Endodermal cell (in vitro differentiated cells): Measurements from ENCODE around the gene SDCCAG8. TPM values are rescaled to one million over a fixed set of nuclear protein-coding genes. Genes with fewer than 3 reads are reported as not detected.
"Not testable (repeated sequence)": the region's sequence is repeated elsewhere in the genome, so short reads cannot be mapped to it uniquely, and the experiment has no call there.

ENCODE experiments used
- DNase-seq: peaks from one replicate; pipeline ENCODE4 v3.0.0-alpha.2; 2017
- H3K27ac ChIP-seq: 2 replicates; pipeline ENCODE4 v1.5.1; 2013; ENCODE audit warnings: mild to moderate bottlenecking, low read depth, low read length, moderate library complexity
- H3K27me3 ChIP-seq: 2 replicates; pipeline ENCODE4 v1.6.1; 2013; ENCODE audit warnings: mild to moderate bottlenecking, low read length, moderate library complexity; ENCODE audit not compliant: insufficient read depth, control insufficient read depth, poor library complexity, severe bottlenecking
- H3K36me3 ChIP-seq: 2 replicates; pipeline ENCODE4 v1.7.0; 2013; ENCODE audit warnings: mild to moderate bottlenecking, low read length, moderate library complexity; ENCODE audit not compliant: control insufficient read depth, insufficient read depth
- H3K4me1 ChIP-seq: one replicate; pipeline ENCODE4 v1.7.0; 2013; ENCODE audit warnings: low read length; ENCODE audit not compliant: control insufficient read depth, insufficient read depth
- H3K4me3 ChIP-seq: 2 replicates; pipeline ENCODE4 v1.5.1; 2013; ENCODE audit warnings: mild to moderate bottlenecking, low read length, moderate library complexity
- H3K9ac ChIP-seq: 2 replicates; pipeline ENCODE4 v1.6.1; 2013; ENCODE audit warnings: mild to moderate bottlenecking, low read length, moderate library complexity; ENCODE audit not compliant: poor library complexity, severe bottlenecking; ENCODE audit errors: extremely low read depth
- H3K9me3 ChIP-seq: 2 replicates; pipeline ENCODE4 v1.6.1; 2013; ENCODE audit warnings: mild to moderate bottlenecking, low read length, moderate library complexity; ENCODE audit not compliant: control insufficient read depth
- H3K27ac Mint-ChIP-seq: 2 replicates; pipeline ENCODE4 v1.8.0; 2020; ENCODE audit warnings: mixed read lengths
- H3K27me3 Mint-ChIP-seq: 2 replicates; pipeline ENCODE4 v1.8.0; 2021; ENCODE audit warnings: mild to moderate bottlenecking, mixed read lengths; ENCODE audit not compliant: insufficient read depth
- H3K36me3 Mint-ChIP-seq: 2 replicates; pipeline ENCODE4 v1.8.0; 2020; ENCODE audit warnings: low read depth, mixed read lengths
- H3K4me1 Mint-ChIP-seq: 2 replicates; pipeline ENCODE4 v1.8.0; 2020; ENCODE audit warnings: mixed read lengths
- H3K4me3 Mint-ChIP-seq: 2 replicates; pipeline ENCODE4 v1.8.0; 2020; ENCODE audit warnings: mild to moderate bottlenecking, moderate library complexity, mixed read lengths
- H3K9me3 Mint-ChIP-seq: 2 replicates; pipeline ENCODE4 v1.8.0; 2020; ENCODE audit warnings: mild to moderate bottlenecking, mixed read lengths
- WGBS, 2 experiments: methylation state at CpG; one replicate each; pipeline versions ENCODE4 v1.1.5 to v1.1.7; 2013; ENCODE audit warnings: missing lambda C conversion rate in 2 of 2, mixed read lengths in 1 of 2; ENCODE audit not compliant: insufficient coverage in 1 of 2, insufficient read length in 1 of 2; 5-methylcytosine and 5-hydroxymethylcytosine counted together
- total RNA-seq, 2 donors: library from RNA; stranded (reverse); fragmentation: NEBNext Ultra II Directional in 1 of 2; extraction: Animal tissue kit (Norgen Biotek cat#: 25700) in 1 of 2; gene quantifications; 2 replicates in 1 of 2; 3 replicates in 1 of 2; pipeline ENCODE4 v1.2.1, GENCODE V29; 2021
- TF ChIP-seq, protein P1 (sequence below): fragments of 200-600 bp; sonication (generic); conservative IDR thresholded peaks from 2 replicates; pipeline ENCODE4 v1.5.0; 2021; ENCODE audit warnings: antibody characterized with exemption, mild to moderate bottlenecking

The SDCCAG8 gene
- total RNA-seq, 2 donors from 2014 or later = 19.8 to 27.5 TPM

DNA sequence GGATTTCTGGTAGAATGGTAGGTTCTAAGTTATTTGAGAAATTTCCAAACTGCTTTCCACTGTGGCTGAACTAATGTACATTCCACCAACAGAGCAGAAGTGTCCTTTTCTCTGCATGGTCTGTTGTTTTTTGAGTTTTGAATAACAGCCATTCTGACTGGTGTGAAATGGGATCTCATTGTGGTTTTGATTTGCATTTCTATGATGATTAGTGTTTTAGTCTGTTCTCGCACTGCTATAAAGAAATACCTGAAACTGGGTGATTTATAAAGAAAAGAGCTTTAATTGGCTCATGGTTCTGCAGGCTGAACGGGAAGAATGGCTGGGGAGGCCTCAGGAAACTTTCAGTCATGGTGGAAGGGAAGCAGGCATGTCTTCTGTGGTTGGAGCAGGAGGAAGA is 80.3 kb downstream of the SDCCAG8 start:
- WGBS, 2 experiments = 91 to 96% methylated on average over 2 of the region's 2 CpGs

DNA sequence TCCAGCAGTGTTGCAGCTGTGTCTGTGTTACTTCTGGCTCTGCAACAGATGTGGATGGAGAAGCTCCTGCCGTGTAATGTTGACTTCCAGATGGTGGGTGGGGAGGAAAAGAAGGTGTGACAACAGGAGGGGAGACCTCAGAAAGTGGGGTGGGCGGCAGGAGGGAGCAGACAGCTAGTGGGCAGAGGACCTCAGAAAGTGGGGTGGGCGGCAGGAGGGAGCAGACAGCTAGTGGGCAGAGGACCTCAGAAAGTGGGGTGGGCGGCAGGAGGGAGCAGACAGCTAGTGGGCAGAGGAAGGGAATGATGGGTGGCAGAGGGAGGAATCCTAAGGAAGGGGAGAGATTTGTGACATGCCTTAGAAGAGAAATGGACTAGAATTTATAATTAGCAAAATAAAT is 83.0 kb downstream of the SDCCAG8 start:
- peaks cover 12% of the 10 kb centered on the region for H3K27me3 ChIP-seq
- not testable (repeated sequence) for H3K36me3 Mint-ChIP-seq, H3K27me3 Mint-ChIP-seq, DNase-seq, H3K9me3 Mint-ChIP-seq, H3K27ac ChIP-seq, H3K4me1 Mint-ChIP-seq, H3K36me3 ChIP-seq, H3K4me1 ChIP-seq, H3K4me3 ChIP-seq, H3K9ac ChIP-seq, H3K27ac Mint-ChIP-seq, H3K9me3 ChIP-seq, H3K4me3 Mint-ChIP-seq
- 91 to 100% methylated on average over 1 to 4 of the region's 4 CpGs for WGBS, 2 experiments

More for the DNA sequence above, 80.3 kb downstream of the SDCCAG8 start:
- no peak for DNase-seq
- Mint-ChIP-seq H3K36me3 (peaks cover 14% of the 10 kb centered on the region), H3K4me1 (peaks cover 6% of the 10 kb centered on the region), H3K9me3 (no peaks in the 10 kb centered on the region), H3K27ac (no peak overlapping the region), H3K27me3 (peaks cover 16% of the 10 kb centered on the region), H3K4me3 (no peak overlapping the region)
- no peak overlapping the region for H3K27ac ChIP-seq
- H3K36me3 ChIP-seq = peaks cover 12% of the 10 kb centered on the region
- peaks cover 37% of the 10 kb centered on the region for H3K27me3 ChIP-seq
- no peaks in the 10 kb centered on the region for H3K9me3 ChIP-seq
- no peak overlapping the region for H3K4me3 ChIP-seq
- TF ChIP-seq, protein P1, sequence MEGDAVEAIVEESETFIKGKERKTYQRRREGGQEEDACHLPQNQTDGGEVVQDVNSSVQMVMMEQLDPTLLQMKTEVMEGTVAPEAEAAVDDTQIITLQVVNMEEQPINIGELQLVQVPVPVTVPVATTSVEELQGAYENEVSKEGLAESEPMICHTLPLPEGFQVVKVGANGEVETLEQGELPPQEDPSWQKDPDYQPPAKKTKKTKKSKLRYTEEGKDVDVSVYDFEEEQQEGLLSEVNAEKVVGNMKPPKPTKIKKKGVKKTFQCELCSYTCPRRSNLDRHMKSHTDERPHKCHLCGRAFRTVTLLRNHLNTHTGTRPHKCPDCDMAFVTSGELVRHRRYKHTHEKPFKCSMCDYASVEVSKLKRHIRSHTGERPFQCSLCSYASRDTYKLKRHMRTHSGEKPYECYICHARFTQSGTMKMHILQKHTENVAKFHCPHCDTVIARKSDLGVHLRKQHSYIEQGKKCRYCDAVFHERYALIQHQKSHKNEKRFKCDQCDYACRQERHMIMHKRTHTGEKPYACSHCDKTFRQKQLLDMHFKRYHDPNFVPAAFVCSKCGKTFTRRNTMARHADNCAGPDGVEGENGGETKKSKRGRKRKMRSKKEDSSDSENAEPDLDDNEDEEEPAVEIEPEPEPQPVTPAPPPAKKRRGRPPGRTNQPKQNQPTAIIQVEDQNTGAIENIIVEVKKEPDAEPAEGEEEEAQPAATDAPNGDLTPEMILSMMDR = no peak
- H3K9ac ChIP-seq = no peak overlapping the region
- H3K4me1 ChIP-seq = no peaks in the 10 kb centered on the region

DNA sequence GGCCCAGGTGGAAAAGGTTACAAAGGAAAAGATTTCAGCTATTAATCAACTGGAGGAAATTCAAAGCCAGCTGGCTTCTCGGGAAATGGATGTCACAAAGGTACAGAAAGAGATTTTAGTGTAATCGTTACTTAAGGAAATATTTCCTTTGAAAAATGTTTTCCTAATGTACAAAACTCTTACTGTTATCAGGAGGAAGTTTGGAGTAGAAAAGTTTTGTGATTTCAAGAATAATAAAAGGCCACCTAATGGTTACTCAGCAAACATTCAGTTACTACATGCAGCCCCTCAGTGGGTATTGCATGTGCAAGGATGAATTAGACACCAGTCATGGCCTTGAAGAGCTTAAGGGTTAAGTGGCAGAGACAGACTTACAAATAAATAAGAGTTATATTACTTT is 85.2 kb downstream of the SDCCAG8 start:
- no peaks in the 10 kb centered on the region for H3K4me1 Mint-ChIP-seq
- no peak overlapping the region for H3K4me3 ChIP-seq
- WGBS, 2 experiments = 100% methylated on average over 2 of the region's 2 CpGs; no CpG with 5 or more reads in 1 of the 2 experiments
- H3K9ac ChIP-seq = no peak overlapping the region
- TF ChIP-seq, protein P1 = no peak
- no peak overlapping the region for H3K27ac Mint-ChIP-seq
- no peaks in the 10 kb centered on the region for H3K9me3 Mint-ChIP-seq
- H3K36me3 Mint-ChIP-seq = no peaks in the 10 kb centered on the region
- no peak overlapping the region for H3K4me3 Mint-ChIP-seq
- H3K36me3 ChIP-seq = no peaks in the 10 kb centered on the region
- peaks cover 11% of the 10 kb centered on the region for H3K27me3 ChIP-seq
- no peaks in the 10 kb centered on the region for H3K9me3 ChIP-seq
- H3K27ac ChIP-seq = no peak overlapping the region
- H3K4me1 ChIP-seq = no peaks in the 10 kb centered on the region
- no peaks in the 10 kb centered on the region for H3K27me3 Mint-ChIP-seq
- DNase-seq = no peak
